K562 (cell line): ENCODE measurements around the gene GALNT17. TPM values are rescaled to one million over a fixed set of nuclear protein-coding genes. Genes with fewer than 3 reads are reported as not detected.

Experiments used
- CAMTA2 ChIP-seq: fragments of 250-450 bp; sonication (Bioruptor Pico); conservative IDR thresholded peaks from 2 replicates; pipeline ENCODE4 v1.5.1; 2022
- KLF6 ChIP-seq: fragments of 250-450 bp; sonication (Bioruptor Pico); IDR thresholded peaks from 2 replicates; pipeline ENCODE4 v1.4.0; 2020; ENCODE audit warnings: mild to moderate bottlenecking, moderate library complexity, borderline replicate concordance
- SIX5 ChIP-seq, 2 experiments: IDR thresholded peaks; 2 replicates each; pipeline ENCODE4 v1.6.1; 2011; ENCODE audit warnings: low read length in 2 of 2, borderline replicate concordance in 1 of 2, low read depth in 1 of 2, mild to moderate bottlenecking in 1 of 2, moderate library complexity in 1 of 2; ENCODE audit not compliant: insufficient read depth in 1 of 2
- polyA plus RNA-seq, 8 experiments: library from polyadenylated mRNA; depleted of rRNA in 4 of 8; stranded (reverse) in 5 of 8; unstranded in 3 of 8; fragments of >200 nt; fragmentation: Nextera tagmentation in 2 of 8; fragmentation: Illumina TruSeq in 1 of 8; extraction: Ambion mirVana in 2 of 8; extraction: Trizol in 1 of 8; gene quantifications; 2 replicates each; pipeline versions ENCODE4 v1.2.1 to v1.2.3, GENCODE V29; 2011 to 2014; ENCODE audit warnings: inconsistent platforms in 1 of 8, missing spikeins in 1 of 8
- total RNA-seq, 7 experiments: library from RNA; depleted of rRNA in 6 of 7; stranded (reverse); fragments of >200 nt in 6 of 7; fragmentation: Illumina TruSeq in 2 of 7; extraction: Trizol in 2 of 7; gene quantifications; 2 replicates each; pipeline versions ENCODE4 v1.2.1 to v1.2.3, GENCODE V29; 2011 to 2021; ENCODE audit warnings: low replicate concordance in 1 of 7
- TF ChIP-seq, protein P1 (sequence below), 2 experiments: fragments of 450-650 bp; formaldehyde crosslinking in 1 of 2; IDR thresholded peaks; 2 replicates each; pipeline versions ENCODE4 v1.4.0 to v1.6.1; 2014 to 2020; ENCODE audit warnings: mild to moderate bottlenecking in 2 of 2, borderline replicate concordance in 1 of 2, low read depth in 1 of 2
- TF ChIP-seq, protein P2 (sequence below): sonication (generic); formaldehyde crosslinking; IDR thresholded peaks from 2 replicates; pipeline ENCODE4 v1.8.1; 2023; ENCODE audit warnings: mild to moderate bottlenecking, missing genetic modification reagents

The GALNT17 gene
- total and polyA plus RNA-seq, 9 of the 15 experiments (the other 6 are each of a cell fraction or from before 2014, with no cell fraction given) = not detected

- TF ChIP-seq, protein P1, sequence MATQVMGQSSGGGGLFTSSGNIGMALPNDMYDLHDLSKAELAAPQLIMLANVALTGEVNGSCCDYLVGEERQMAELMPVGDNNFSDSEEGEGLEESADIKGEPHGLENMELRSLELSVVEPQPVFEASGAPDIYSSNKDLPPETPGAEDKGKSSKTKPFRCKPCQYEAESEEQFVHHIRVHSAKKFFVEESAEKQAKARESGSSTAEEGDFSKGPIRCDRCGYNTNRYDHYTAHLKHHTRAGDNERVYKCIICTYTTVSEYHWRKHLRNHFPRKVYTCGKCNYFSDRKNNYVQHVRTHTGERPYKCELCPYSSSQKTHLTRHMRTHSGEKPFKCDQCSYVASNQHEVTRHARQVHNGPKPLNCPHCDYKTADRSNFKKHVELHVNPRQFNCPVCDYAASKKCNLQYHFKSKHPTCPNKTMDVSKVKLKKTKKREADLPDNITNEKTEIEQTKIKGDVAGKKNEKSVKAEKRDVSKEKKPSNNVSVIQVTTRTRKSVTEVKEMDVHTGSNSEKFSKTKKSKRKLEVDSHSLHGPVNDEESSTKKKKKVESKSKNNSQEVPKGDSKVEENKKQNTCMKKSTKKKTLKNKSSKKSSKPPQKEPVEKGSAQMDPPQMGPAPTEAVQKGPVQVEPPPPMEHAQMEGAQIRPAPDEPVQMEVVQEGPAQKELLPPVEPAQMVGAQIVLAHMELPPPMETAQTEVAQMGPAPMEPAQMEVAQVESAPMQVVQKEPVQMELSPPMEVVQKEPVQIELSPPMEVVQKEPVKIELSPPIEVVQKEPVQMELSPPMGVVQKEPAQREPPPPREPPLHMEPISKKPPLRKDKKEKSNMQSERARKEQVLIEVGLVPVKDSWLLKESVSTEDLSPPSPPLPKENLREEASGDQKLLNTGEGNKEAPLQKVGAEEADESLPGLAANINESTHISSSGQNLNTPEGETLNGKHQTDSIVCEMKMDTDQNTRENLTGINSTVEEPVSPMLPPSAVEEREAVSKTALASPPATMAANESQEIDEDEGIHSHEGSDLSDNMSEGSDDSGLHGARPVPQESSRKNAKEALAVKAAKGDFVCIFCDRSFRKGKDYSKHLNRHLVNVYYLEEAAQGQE (IDR thresholded peaks at IDR 0.05; ENCODE audit: borderline replicate concordance) = no peak
- TF ChIP-seq, protein P1 (CRISPR knock-in tag; IDR thresholded peaks at IDR 0.05; ENCODE audit: low read depth) = no peak
- TF ChIP-seq CAMTA2 (CRISPR knock-in tag) (no peak), SIX5 (IDR thresholded peaks at IDR 0.05; ENCODE audit: borderline replicate concordance in 1 of 2, insufficient read depth in 1 of 2, low read depth in 1 of 2, low read length in 2 of 2) (no peak), KLF6 (CRISPR knock-in tag) (no peak)
- TF ChIP-seq, protein P2, sequence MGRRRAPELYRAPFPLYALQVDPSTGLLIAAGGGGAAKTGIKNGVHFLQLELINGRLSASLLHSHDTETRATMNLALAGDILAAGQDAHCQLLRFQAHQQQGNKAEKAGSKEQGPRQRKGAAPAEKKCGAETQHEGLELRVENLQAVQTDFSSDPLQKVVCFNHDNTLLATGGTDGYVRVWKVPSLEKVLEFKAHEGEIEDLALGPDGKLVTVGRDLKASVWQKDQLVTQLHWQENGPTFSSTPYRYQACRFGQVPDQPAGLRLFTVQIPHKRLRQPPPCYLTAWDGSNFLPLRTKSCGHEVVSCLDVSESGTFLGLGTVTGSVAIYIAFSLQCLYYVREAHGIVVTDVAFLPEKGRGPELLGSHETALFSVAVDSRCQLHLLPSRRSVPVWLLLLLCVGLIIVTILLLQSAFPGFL (CRISPR knock-in tag) = no peak
- TF ChIP-seq, all 486 proteins: peak for 0
Measured at GRCh38 chr7:71267734-71268469, 136.0 kb downstream of the GALNT17 start (continued).
